ENCODE data around the gene L3HYPDH. TPM values are rescaled to one million over a fixed set of nuclear protein-coding genes. Genes with fewer than 3 reads are reported as not detected.
"Not testable (repeated sequence)": the region's sequence is repeated elsewhere in the genome, so short reads cannot be mapped to it uniquely, and the experiment has no call there.

Gene L3HYPDH
- total and polyA plus RNA-seq, 7 experiments from 2014 or later: 2.9 to 55.9 (median 21.6) TPM

GRCh38 chr14:59458486-59458885 lies 25.7 kb downstream of the L3HYPDH start:
- no peak for DNase-seq
- CTCF ChIA-PET: no interaction called here
- H3K27me3 Mint-ChIP-seq: peaks cover 2 to 24% (median 17%) of the 10 kb centered on the region in 5 donors
- H3K27ac Mint-ChIP-seq: no peak overlapping the region
- no peak for ATAC-seq
- no peak overlapping the region for H3K4me3 Mint-ChIP-seq
- H3K4me1 Mint-ChIP-seq: peaks cover 0 to 3% (median 0%) of the 10 kb centered on the region in 7 donors
- Histone ChIP-seq H3K36me3 (ENCODE audit: control insufficient read depth in 2 of 3, insufficient read depth in 3 of 3, low read length in 3 of 3) (no peaks in the 10 kb centered on the region), H3K27me3 (ENCODE audit: control insufficient read depth in 2 of 2, insufficient read depth in 2 of 2, low read length in 2 of 2) (no peaks in the 10 kb centered on the region), H3K9me3 (ENCODE audit: control insufficient read depth in 2 of 3, low read length in 3 of 3) (no peaks in the 10 kb centered on the region), H3K4me3 (ENCODE audit: low read length) (no peak overlapping the region), H3K4me1 (ENCODE audit: control insufficient read depth in 2 of 2, insufficient read depth in 2 of 2, low read length in 2 of 2) (peaks cover 0 to 1% of the 10 kb centered on the region in 2 donors), H3K27ac (ENCODE audit: low read depth, low read length) (no peak overlapping the region)
- POLR2A ChIA-PET: no interaction called here
- H3K9me3 Mint-ChIP-seq: peaks cover 0 to 13% (median 0%) of the 10 kb centered on the region in 11 donors
- intact Hi-C loops (cut with micrococcal nuclease): no loop called here
- H3K36me3 Mint-ChIP-seq: peaks cover 13 to 56% (median 38%) of the 10 kb centered on the region in 5 donors

- ChIA-PET CTCF (no interaction called here), POLR2A (interaction anchor here (1.0 kb wide), 1 partner anchor 9 kb away, joined by 3 read pairs; no protein-coding TSS in a partner anchor)
- Histone ChIP-seq H3K9me3 (ENCODE audit: control insufficient read depth in 2 of 3, low read length in 3 of 3) (no peaks in the 10 kb centered on the region), H3K4me3 (ENCODE audit: low read length) (no peak overlapping the region), H3K27ac (ENCODE audit: low read depth, low read length) (no peak overlapping the region), H3K36me3 (ENCODE audit: control insufficient read depth in 2 of 3, insufficient read depth in 3 of 3, low read length in 3 of 3) (no peaks in the 10 kb centered on the region), H3K27me3 (ENCODE audit: control insufficient read depth in 2 of 2, insufficient read depth in 2 of 2, low read length in 2 of 2) (no peaks in the 10 kb centered on the region), H3K4me1 (ENCODE audit: control insufficient read depth in 2 of 2, insufficient read depth in 2 of 2, low read length in 2 of 2) (no peaks in the 10 kb centered on the region)
- no peak for DNase-seq
- ATAC-seq: no peak
- H3K4me1 Mint-ChIP-seq: no peaks in the 10 kb centered on the region
- H3K9me3 Mint-ChIP-seq: peaks cover 0 to 13% (median 0%) of the 10 kb centered on the region in 11 donors
- H3K36me3 Mint-ChIP-seq: peaks cover 16 to 49% (median 36%) of the 10 kb centered on the region in 5 donors
- H3K27me3 Mint-ChIP-seq: peaks cover 0 to 15% (median 10%) of the 10 kb centered on the region in 5 donors
- intact Hi-C loops (cut with micrococcal nuclease): no loop called here
- H3K4me3 Mint-ChIP-seq: no peak overlapping the region
- no peak overlapping the region for H3K27ac Mint-ChIP-seq
Observed at GRCh38 chr14:59455411-59455810, 28.8 kb downstream of the L3HYPDH start.

- CTCF ChIA-PET: no interaction called here
- peaks cover 0 to 13% (median 0%) of the 10 kb centered on the region in 11 donors for H3K9me3 Mint-ChIP-seq
- intact Hi-C loops (cut with micrococcal nuclease): no loop called here
Observed at GRCh38 chr14:59454139-59454538, 30.1 kb downstream of the L3HYPDH start.

GRCh38 chr14:59451849-59452248 lies 32.4 kb downstream of the L3HYPDH start:
- H3K4me3 Mint-ChIP-seq: no peak overlapping the region
- peaks cover 3 to 32% (median 24%) of the 10 kb centered on the region in 5 donors for H3K36me3 Mint-ChIP-seq
- POLR2A ChIA-PET: interaction anchor here (0.6 kb wide), 1 partner anchor 104 kb away, joined by 3 read pairs; no protein-coding TSS in a partner anchor
- no peaks in the 10 kb centered on the region for H3K4me1 ChIP-seq (ENCODE audit: control insufficient read depth in 2 of 2, insufficient read depth in 2 of 2, low read length in 2 of 2)
- H3K27me3 ChIP-seq (ENCODE audit: control insufficient read depth in 2 of 2, insufficient read depth in 2 of 2, low read length in 2 of 2): no peaks in the 10 kb centered on the region
- H3K4me3 ChIP-seq (ENCODE audit: low read length): no peak overlapping the region
- DNase-seq (no peak), ATAC-seq (no peak)
- CTCF ChIA-PET: interaction anchor here (0.7 kb wide), 1 partner anchor 84 kb away, joined by 3 read pairs; no protein-coding TSS in a partner anchor
- H3K27ac ChIP-seq (ENCODE audit: low read depth, low read length): no peak overlapping the region
- no peaks in the 10 kb centered on the region for H3K4me1 Mint-ChIP-seq
- no peaks in the 10 kb centered on the region for H3K36me3 ChIP-seq (ENCODE audit: control insufficient read depth in 2 of 3, insufficient read depth in 3 of 3, low read length in 3 of 3)
- no peak overlapping the region for H3K27ac Mint-ChIP-seq
- no peaks in the 10 kb centered on the region for H3K27me3 Mint-ChIP-seq
- no peaks in the 10 kb centered on the region for H3K9me3 ChIP-seq (ENCODE audit: control insufficient read depth in 2 of 3, low read length in 3 of 3)
- H3K9me3 Mint-ChIP-seq: peaks cover 0 to 8% (median 0%) of the 10 kb centered on the region in 11 donors
- intact Hi-C loops (cut with micrococcal nuclease): no loop called here

More at GRCh38 chr14:59454139-59454538, 30.1 kb downstream of the L3HYPDH start:
- Mint-ChIP-seq H3K27me3 (peaks cover 0 to 2% (median under 1%) of the 10 kb centered on the region in 5 donors), H3K27ac (no peak overlapping the region), H3K4me3 (no peak overlapping the region), H3K4me1 (no peaks in the 10 kb centered on the region), H3K36me3 (peaks cover 10 to 44% (median 36%) of the 10 kb centered on the region in 5 donors)
- Histone ChIP-seq H3K4me3 (ENCODE audit: low read length) (no peak overlapping the region), H3K4me1 (ENCODE audit: control insufficient read depth in 2 of 2, insufficient read depth in 2 of 2, low read length in 2 of 2) (no peaks in the 10 kb centered on the region), H3K36me3 (ENCODE audit: control insufficient read depth in 2 of 3, insufficient read depth in 3 of 3, low read length in 3 of 3) (no peaks in the 10 kb centered on the region), H3K27ac (ENCODE audit: low read depth, low read length) (no peak overlapping the region), H3K27me3 (ENCODE audit: control insufficient read depth in 2 of 2, insufficient read depth in 2 of 2, low read length in 2 of 2) (no peaks in the 10 kb centered on the region), H3K9me3 (ENCODE audit: control insufficient read depth in 2 of 3, low read length in 3 of 3) (no peaks in the 10 kb centered on the region)
- DNase-seq (no peak), ATAC-seq (no peak)
- POLR2A ChIA-PET: no interaction called here

GRCh38 chr14:59450716-59451115 lies 33.5 kb downstream of the L3HYPDH start:
- ATAC-seq (no peak), DNase-seq (no peak)
- H3K27me3 Mint-ChIP-seq: no peaks in the 10 kb centered on the region
- ChIA-PET CTCF (no interaction called here), POLR2A (no interaction called here)
- H3K4me1 ChIP-seq (ENCODE audit: control insufficient read depth in 2 of 2, insufficient read depth in 2 of 2, low read length in 2 of 2): no peaks in the 10 kb centered on the region
- H3K4me3 Mint-ChIP-seq: no peak overlapping the region
- no peaks in the 10 kb centered on the region for H3K4me1 Mint-ChIP-seq
- H3K27ac ChIP-seq (ENCODE audit: low read depth, low read length): no peak overlapping the region
- no peak overlapping the region for H3K4me3 ChIP-seq (ENCODE audit: low read length)
- no peaks in the 10 kb centered on the region for H3K27me3 ChIP-seq (ENCODE audit: control insufficient read depth in 2 of 2, insufficient read depth in 2 of 2, low read length in 2 of 2)
- no peak overlapping the region for H3K27ac Mint-ChIP-seq
- H3K36me3 Mint-ChIP-seq: peaks cover 3 to 23% (median 15%) of the 10 kb centered on the region in 5 donors
- no peaks in the 10 kb centered on the region for H3K36me3 ChIP-seq (ENCODE audit: control insufficient read depth in 2 of 3, insufficient read depth in 3 of 3, low read length in 3 of 3)
- intact Hi-C loops (cut with micrococcal nuclease): no loop called here
- H3K9me3 ChIP-seq (ENCODE audit: control insufficient read depth in 2 of 3, low read length in 3 of 3): no peaks in the 10 kb centered on the region
- peaks cover 0 to 3% (median 0%) of the 10 kb centered on the region in 11 donors for H3K9me3 Mint-ChIP-seq

- not testable (repeated sequence) for H3K27me3 Mint-ChIP-seq, ATAC-seq
Observed at GRCh38 chr14:59448673-59449072, 35.5 kb downstream of the L3HYPDH start.

More at GRCh38 chr14:59448673-59449072, 35.5 kb downstream of the L3HYPDH start:
- H3K27me3 ChIP-seq (ENCODE audit: control insufficient read depth in 2 of 2, insufficient read depth in 2 of 2, low read length in 2 of 2); CTCF ChIA-PET; H3K36me3 ChIP-seq (ENCODE audit: control insufficient read depth in 2 of 3, insufficient read depth in 3 of 3, low read length in 3 of 3); H3K27ac ChIP-seq (ENCODE audit: low read depth, low read length); H3K9me3 ChIP-seq (ENCODE audit: control insufficient read depth in 2 of 3, low read length in 3 of 3); H3K9me3 Mint-ChIP-seq; H3K4me1 ChIP-seq (ENCODE audit: control insufficient read depth in 2 of 2, insufficient read depth in 2 of 2, low read length in 2 of 2); POLR2A ChIA-PET; H3K4me1 Mint-ChIP-seq; H3K4me3 ChIP-seq (ENCODE audit: low read length); H3K4me3 Mint-ChIP-seq; DNase-seq: not testable (repeated sequence)
- Mint-ChIP-seq H3K27ac (peak overlapping the region in 1 of 9 donors; percentile 38), H3K36me3 (peaks cover 3 to 10% (median 4%) of the 10 kb centered on the region in 5 donors)
- intact Hi-C loops (cut with micrococcal nuclease): loop anchor here in 1 of 2 donors (10.0 kb wide), 1 partner anchor 1344 kb away; no protein-coding TSS in a partner anchor
